GM18519 (cell line): Measurements from ENCODE around the gene HOXB7.

Experiments used
- ATAC-seq: cut with Tn5 transposase; IDR thresholded peaks from one replicate; pipeline ENCODE4 v1.9.1; 2021; ENCODE audit warnings: mild to moderate bottlenecking, moderate library complexity; ENCODE audit not compliant: unreplicated experiment, low FRiP score

The HOXB7 gene

GRCh38 chr17:48586355-48587258 is 24.2 kb downstream of the HOXB7 start:
- ATAC-seq: no peak

DNA sequence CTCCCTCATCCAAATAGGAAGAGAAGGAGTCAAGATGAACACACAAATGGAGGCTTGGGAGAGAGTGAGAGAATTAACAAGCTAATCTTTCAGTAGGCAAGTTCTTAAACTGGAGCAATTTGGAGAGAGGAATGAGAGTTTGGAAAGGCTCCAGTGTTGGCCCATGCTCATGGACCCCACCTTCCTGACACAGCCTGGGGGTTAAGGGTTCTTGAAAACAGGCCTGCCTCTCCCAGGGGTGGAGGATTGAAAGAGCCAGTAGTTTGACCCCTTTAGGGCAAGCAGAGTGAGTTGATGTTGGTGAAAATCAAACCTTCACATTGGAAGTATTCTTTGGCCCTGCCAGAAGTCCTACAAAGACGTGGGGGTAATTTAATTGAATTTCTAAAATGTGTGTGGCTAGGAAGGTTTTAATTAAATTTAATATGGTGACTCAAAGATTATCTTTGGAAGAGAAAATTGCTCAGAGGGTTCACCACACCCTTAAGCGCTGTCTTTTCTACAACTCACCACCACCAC is 26.5 kb downstream of the HOXB7 start:
- no peak for ATAC-seq

DNA sequence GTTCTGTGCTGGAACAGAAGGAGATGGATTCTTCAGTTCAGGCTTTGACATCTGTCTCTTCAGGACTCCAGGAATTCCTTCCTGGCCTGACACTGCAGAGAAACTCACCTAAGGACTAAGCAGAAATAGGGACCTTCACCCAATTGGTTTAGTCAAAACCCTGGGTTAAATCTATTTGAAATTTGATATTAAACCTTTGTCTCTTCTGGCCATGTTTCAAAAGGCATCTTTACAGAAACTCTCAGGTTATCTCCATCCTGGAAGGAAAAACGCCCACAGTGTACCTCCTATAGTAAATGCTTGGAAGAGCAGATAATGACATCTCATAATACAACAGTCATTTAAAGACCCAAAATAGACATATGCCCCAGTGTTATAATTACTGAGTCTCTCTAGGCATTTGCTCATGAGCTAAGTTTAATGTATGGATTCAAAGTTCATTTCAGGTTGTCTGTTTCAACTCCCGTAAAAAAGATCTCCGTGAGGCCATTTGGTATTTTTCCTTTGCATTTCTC is 27.1 kb downstream of the HOXB7 start:
- ATAC-seq: no peak

DNA sequence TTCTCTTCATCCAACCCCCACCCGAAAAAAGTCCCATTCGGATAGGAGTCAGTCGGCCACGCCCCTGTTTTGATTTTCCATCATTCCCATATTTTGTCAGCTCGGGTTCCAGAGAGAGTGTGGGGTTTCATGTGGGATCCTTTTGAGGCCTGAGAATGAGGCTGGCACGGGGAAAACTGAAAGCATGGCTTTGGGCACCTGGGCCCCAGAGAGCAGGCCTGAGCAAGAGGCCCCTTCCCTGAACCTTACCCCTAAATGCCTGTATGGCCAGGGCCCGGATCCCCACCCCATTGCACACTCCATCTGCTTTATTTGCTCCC is 28.1 kb downstream of the HOXB7 start:
- ATAC-seq: no peak

- ATAC-seq: no peak
These were observed 30.9 kb downstream of the HOXB7 start for GRCh38 chr17:48579760-48580554.

GRCh38 chr17:48579471-48579759 is 31.4 kb downstream of the HOXB7 start:
- no peak for ATAC-seq

DNA sequence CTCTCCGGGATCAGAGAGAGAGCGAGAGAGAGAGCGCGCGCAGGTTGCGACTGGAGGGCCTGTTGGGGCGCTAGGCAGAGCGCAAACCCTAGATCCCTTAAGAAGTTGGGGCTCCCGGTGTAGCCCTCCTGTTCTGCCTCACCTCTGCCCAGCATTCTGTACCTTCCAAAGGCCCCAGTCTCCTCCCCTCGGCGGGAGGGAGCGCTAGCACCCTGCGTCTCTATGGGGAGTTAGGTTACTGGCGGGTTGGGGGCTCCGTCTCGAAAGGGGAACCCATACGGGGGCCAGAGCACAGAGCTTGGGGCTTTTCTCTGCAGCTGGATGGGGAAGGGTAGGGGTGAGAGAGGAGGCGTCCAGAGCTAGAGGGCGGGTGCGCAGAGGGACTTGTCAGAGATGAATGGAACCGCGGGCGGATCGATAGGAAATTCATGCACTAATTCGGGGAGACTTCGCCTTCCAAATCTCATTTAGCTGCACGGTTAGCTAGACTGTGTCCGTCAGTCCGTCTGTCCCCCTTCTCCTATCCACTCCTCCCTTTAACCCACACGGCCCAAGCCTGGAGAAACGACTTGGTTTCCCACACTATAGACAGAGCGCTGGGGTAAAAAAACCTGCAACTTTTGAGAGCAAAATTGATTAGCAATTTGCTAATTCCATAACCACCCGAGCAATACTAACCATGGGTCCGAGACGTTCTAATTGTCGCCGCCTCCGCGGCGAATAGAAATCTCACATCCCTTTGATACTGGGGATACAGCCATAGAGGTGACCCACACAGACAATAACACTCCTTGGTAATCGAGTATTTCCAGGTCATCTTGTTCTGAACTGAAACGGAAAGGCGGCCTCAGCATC is 32.0 kb downstream of the HOXB7 start:
- no peak for ATAC-seq

DNA sequence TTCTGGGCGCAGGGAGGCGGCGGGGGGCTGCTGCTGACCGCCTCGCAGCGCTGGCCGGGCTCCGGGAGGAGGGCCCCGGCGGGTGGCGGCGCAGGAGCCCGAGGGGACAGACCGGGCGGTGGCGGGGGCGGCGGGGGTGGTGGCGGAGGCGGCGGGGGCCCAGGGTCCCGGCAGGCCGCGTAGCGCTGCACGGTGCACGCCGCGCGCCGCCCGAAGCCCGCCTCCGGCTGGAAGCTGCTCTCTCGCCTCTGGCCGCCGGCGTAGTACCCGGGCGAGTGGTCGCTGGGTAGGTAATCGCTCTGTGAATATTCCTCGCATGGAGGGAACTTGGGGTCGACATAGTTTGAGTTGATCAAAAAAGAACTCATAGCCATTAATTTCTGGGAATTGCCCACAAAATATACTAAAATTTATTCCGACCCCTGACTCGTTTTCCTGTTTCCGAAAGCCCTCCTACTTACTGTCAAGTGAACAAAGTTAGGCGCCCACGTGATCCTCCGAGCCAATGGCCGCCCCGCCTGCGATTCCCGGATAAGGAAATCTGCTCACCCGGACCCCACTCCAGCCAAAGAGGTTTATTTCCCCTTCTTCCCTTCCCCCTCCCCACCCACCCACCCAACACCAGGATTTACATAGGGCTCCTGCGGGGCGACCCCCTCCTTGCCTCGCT is 32.7 kb downstream of the HOXB7 start, which contains the start of gene HOXB4:
HOXB4 (minus strand) TSS at position 405 of the 670 bp plus-strand sequence; CDS start at position 374, 31 bp downstream.
- ATAC-seq: no peak

DNA sequence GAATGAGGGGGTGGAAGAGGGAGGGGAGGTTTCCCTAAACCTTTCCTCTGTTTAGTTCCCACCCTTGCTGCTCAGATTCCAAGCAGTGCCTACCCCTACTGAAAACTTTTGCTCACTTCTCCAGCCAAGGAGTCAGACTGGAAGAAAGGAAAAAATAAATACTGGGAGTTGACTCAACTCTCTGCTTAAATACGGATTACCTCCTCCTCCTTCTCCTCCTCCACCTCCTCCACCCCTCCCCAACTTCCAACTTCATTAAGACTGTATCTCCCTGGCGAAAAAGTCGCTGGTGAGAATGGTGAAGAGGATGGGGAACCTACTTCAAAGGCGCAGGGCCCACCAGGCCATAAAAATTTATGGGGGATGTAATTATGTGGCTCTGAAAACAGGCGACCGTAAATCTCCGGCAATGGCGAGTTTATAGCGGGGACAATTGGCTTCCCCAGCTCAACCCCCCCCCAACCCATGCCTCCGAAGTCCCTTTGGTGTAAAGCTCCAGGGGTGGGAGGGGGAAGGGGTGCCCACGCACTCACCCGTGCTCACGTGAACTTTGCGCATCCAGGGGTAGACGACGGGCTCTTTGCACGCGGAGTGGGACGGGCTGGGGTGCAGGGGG is 33.4 kb downstream of the HOXB7 start:
- no peak for ATAC-seq

- ATAC-seq: no peak
These were observed 34.1 kb downstream of the HOXB7 start for GRCh38 chr17:48576479-48577309.

DNA sequence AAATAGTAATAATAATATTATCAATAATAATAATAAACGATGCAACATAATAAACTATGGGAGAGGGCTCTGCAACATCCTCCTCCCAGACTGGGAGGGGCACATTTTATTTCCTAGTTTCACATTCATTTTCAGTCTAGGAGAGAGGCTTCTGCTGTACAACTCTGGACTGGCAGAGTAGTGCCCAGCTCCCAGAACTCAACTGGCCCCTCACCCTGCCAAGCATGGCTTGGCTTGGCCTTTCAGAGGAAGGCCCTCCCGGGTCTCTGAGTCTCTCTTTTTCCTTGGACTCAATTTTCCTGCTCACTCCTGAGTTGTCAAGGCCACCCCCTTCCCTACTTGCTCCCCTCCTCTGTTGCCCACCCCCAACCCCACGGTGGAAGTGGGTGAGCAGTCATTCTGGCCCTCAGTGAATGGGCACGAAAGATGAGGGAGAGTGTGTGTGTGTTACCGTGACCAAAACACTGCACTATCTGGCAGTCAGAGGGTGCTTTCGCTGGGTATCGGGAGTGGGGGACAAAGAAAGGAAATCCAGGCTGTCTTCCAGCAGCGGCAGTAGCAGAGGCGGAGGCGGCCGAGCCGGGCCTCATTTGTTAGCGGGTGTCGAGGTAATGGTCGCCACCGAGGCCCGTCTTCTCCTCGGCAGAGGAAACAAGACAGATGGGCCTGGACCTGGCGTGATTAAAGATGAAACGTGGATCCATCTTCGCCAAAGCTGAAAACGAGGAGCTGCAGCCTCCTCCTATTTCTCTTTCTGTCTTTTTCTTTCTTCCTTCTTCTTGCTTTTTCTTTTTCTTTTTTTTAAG is 34.9 kb downstream of the HOXB7 start:
- ATAC-seq: no peak

DNA sequence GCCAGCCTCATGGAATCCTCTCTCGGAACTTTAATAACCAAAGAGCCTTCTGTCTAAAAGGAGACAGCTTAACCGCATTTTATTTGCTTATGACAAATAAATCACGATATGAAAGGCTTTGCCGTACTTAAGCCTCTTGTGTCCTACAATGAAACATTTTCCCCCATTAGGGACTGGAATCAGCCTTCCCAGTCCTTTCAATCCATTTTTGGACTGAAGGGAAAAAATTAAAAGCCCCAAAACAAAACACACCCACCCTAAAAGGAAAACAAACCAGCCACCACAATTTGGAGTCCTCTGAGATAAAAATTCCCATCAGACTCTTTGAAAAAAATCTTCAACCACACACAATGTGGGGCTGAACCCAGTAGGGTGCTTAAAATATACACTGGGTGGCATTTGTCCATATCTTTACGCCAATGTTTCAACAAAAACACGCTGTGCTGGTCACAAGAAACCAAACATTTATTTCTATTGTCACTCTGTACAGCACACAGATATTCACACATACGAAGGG is 35.7 kb downstream of the HOXB7 start:
- ATAC-seq: no peak

DNA sequence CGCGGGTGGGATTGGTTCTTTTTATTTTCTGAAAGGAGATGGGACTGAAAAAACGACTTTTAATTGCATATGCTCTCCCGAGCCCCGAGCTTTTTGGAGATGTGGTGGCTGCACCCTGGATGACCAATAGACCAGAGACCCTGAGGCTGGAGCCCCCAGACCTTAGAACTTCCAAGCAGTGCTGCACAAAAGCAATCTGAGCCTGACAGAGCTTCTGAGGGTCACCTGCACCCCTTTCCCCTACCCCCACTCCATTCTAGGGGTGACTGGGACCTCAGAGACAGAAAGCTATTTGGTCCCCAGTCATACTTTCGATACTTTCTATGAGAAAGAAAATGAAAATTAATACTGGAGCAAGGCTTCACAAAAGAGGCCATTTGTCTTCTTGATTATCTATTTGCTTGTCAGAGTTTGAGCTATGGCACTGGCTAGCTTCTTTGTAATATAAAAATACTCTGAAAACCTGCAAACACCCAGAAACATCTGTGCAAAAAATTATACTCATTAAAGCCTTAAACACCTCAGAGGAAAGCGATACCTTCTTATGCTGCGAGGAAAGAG is 36.2 kb downstream of the HOXB7 start:
- ATAC-seq: no peak

DNA sequence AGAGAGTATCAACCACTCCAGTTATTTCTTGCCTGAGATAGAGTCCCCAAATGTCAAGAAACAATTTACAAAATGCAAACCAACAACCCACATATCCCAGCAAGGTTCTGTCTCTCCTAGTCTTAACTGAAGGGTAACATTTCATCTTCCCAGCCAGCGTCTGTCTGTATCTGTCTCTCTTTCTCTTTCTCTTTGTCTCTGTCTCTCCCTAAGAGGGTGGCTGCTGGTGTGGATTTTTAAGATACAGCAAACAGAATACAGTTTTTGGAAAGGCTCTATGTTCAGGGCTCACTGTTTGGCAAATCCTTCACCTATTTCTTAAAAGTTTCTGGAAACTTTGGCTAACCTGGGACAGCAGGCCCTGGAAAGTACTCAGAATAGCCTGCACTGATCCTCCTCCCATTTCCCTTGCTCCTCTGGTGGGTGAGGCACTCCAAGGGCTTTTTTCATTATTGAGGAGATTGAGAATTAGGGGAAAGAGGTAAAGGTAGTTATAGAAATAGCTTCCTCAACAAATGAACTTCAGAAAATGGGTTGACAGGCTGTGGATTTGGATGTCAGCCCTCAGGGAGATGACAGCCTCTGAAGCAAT is 38.9 kb downstream of the HOXB7 start:
- ATAC-seq: no peak

- no peak for ATAC-seq
These were observed 39.6 kb downstream of the HOXB7 start for GRCh38 chr17:48571024-48571818.

GRCh38 chr17:48570325-48571023 is 40.3 kb downstream of the HOXB7 start:
- ATAC-seq: no peak
